ENCODE results near the gene SIDT1.

Gene SIDT1

DNA sequence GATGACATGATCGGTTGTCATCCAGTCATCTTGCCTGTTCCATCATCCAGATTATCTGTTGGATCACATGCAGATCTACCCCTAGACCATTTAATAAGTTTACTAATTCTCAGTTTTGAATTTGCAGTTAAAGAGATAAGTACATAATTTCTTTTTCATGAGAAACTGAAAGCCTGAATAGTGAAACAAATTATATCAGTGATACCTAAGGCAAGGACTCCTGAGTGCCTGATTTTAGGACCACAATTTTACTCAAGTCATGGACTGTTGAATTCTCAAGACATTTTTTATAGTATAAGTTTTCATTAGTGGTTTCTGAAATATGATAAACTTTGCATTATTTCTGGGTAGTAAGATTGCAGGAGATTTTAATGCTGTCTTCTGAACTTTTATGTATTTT is 13.2 kb downstream of the SIDT1 start:
- Histone ChIP-seq H3K4me2 (ENCODE audit: low read depth, low read length, poor library complexity, severe bottlenecking) (no peak overlapping the region), H3F3A (ENCODE audit: low read depth) (no peaks in the 10 kb centered on the region), H3K9me2 (replicated peaks; ENCODE audit: low read depth, low read length) (no peaks in the 10 kb centered on the region), H3K9ac (ENCODE audit: low read depth, low read length, poor library complexity, severe bottlenecking) (no peak overlapping the region), H3K36me3 (ENCODE audit: insufficient read depth, low read length) (no peaks in the 10 kb centered on the region), H3K79me2 (ENCODE audit: insufficient read depth, low read length) (no peaks in the 10 kb centered on the region), H3K4me1 (ENCODE audit: insufficient read depth, low read length, poor library complexity, severe bottlenecking) (no peaks in the 10 kb centered on the region), H3K4me3 (ENCODE audit: low read length, poor library complexity, severe bottlenecking) (no peak overlapping the region), H3K27me3 (ENCODE audit: insufficient read depth, low read length, poor library complexity, severe bottlenecking) (no peaks in the 10 kb centered on the region), H2AFZ (ENCODE audit: low read length) (no peak overlapping the region), H4K20me1 (ENCODE audit: insufficient read depth, low read length, poor library complexity, severe bottlenecking) (no peaks in the 10 kb centered on the region), H3K9me3 (ENCODE audit: insufficient read depth, low read depth, low read length) (no peaks in the 10 kb centered on the region)
- no peak for TF ChIP-seq EZH2phosphoT487 (IDR thresholded peaks at IDR 0.05; ENCODE audit: borderline replicate concordance)
- TF ChIP-seq, protein P1, sequence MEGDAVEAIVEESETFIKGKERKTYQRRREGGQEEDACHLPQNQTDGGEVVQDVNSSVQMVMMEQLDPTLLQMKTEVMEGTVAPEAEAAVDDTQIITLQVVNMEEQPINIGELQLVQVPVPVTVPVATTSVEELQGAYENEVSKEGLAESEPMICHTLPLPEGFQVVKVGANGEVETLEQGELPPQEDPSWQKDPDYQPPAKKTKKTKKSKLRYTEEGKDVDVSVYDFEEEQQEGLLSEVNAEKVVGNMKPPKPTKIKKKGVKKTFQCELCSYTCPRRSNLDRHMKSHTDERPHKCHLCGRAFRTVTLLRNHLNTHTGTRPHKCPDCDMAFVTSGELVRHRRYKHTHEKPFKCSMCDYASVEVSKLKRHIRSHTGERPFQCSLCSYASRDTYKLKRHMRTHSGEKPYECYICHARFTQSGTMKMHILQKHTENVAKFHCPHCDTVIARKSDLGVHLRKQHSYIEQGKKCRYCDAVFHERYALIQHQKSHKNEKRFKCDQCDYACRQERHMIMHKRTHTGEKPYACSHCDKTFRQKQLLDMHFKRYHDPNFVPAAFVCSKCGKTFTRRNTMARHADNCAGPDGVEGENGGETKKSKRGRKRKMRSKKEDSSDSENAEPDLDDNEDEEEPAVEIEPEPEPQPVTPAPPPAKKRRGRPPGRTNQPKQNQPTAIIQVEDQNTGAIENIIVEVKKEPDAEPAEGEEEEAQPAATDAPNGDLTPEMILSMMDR (conservative IDR thresholded peaks at IDR 0.05; ENCODE audit: low read length) = no peak

DNA sequence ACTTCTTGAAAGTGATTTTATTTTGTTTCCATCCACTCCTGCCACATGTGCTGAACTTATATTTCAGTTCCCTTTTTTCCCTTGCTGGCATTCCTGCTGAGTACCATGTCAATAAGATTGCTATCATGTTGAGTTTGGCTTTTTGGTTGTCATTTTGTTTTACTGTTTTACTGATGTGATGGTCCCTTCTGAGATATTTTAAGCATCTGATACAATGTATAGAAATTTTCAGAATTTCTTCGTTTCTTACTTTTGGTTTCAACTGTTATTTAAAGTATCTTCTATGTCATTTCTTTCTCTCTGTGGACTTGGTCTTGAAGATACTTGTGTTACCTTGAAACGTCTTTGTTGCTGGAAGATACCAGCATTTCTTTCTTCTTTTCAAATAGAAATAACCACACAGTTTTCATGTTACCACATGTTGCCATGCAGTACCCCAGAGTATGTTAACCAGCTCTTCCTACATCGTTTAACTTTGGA is 14.1 kb downstream of the SIDT1 start:
- Histone ChIP-seq H3K36me3 (ENCODE audit: insufficient read depth, low read length) (no peaks in the 10 kb centered on the region), H3K9ac (ENCODE audit: low read depth, low read length, poor library complexity, severe bottlenecking) (no peak overlapping the region), H3K27me3 (ENCODE audit: insufficient read depth, low read length, poor library complexity, severe bottlenecking) (no peaks in the 10 kb centered on the region), H3K9me2 (replicated peaks; ENCODE audit: low read depth, low read length) (no peaks in the 10 kb centered on the region), H3F3A (ENCODE audit: low read depth) (no peaks in the 10 kb centered on the region), H3K4me3 (ENCODE audit: low read length, poor library complexity, severe bottlenecking) (no peak overlapping the region), H3K9me3 (ENCODE audit: insufficient read depth, low read depth, low read length) (no peaks in the 10 kb centered on the region), H2AFZ (ENCODE audit: low read length) (no peak overlapping the region), H3K79me2 (ENCODE audit: insufficient read depth, low read length) (no peaks in the 10 kb centered on the region), H3K4me1 (ENCODE audit: insufficient read depth, low read length, poor library complexity, severe bottlenecking) (no peaks in the 10 kb centered on the region), H4K20me1 (ENCODE audit: insufficient read depth, low read length, poor library complexity, severe bottlenecking) (no peaks in the 10 kb centered on the region), H3K4me2 (ENCODE audit: low read depth, low read length, poor library complexity, severe bottlenecking) (no peak overlapping the region)
- TF ChIP-seq, protein P1 (conservative IDR thresholded peaks at IDR 0.05; ENCODE audit: low read length) = no peak
- no peak for TF ChIP-seq EZH2phosphoT487 (IDR thresholded peaks at IDR 0.05; ENCODE audit: borderline replicate concordance)

DNA sequence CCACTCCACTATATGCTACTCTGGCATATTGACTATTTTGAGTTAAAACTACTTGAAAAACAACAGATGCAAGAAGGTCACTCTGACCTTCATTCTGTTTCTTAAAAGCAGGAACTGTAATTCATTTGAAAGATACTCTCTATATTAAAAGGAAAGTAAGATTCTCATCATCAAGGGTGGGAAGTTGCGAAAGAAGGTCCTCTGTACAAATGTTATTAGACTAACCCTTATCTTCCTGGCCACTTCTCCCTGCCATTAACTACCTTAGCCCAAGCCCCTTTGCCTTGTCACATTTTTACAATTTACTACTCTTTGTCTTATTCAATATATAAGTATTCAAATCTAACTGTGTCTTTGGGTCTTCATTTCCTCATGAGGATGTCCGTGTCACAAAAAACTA is 16.1 kb downstream of the SIDT1 start:
- TF ChIP-seq EZH2phosphoT487 (IDR thresholded peaks at IDR 0.05; ENCODE audit: borderline replicate concordance) = no peak
- TF ChIP-seq, protein P1 (conservative IDR thresholded peaks at IDR 0.05; ENCODE audit: low read length) = no peak
- no peak overlapping the region for H2AFZ ChIP-seq (ENCODE audit: low read length)
- no peaks in the 10 kb centered on the region for H3K9me3 ChIP-seq (ENCODE audit: insufficient read depth, low read depth, low read length)
- no peaks in the 10 kb centered on the region for H3K79me2 ChIP-seq (ENCODE audit: insufficient read depth, low read length)
- H4K20me1 ChIP-seq (ENCODE audit: insufficient read depth, low read length, poor library complexity, severe bottlenecking) = no peaks in the 10 kb centered on the region
- no peak overlapping the region for H3K4me2 ChIP-seq (ENCODE audit: low read depth, low read length, poor library complexity, severe bottlenecking)
- H3K9ac ChIP-seq (ENCODE audit: low read depth, low read length, poor library complexity, severe bottlenecking) = no peak overlapping the region
- no peaks in the 10 kb centered on the region for H3K9me2 ChIP-seq (replicated peaks; ENCODE audit: low read depth, low read length)
- H3F3A ChIP-seq (ENCODE audit: low read depth) = no peaks in the 10 kb centered on the region
- no peaks in the 10 kb centered on the region for H3K27me3 ChIP-seq (ENCODE audit: insufficient read depth, low read length, poor library complexity, severe bottlenecking)
- no peak overlapping the region for H3K4me3 ChIP-seq (ENCODE audit: low read length, poor library complexity, severe bottlenecking)
- no peaks in the 10 kb centered on the region for H3K4me1 ChIP-seq (ENCODE audit: insufficient read depth, low read length, poor library complexity, severe bottlenecking)
- no peaks in the 10 kb centered on the region for H3K36me3 ChIP-seq (ENCODE audit: insufficient read depth, low read length)
